GM18517 (cell line): ENCODE data around the gene JPH2.
"Not testable (repeated sequence)": the region's sequence is repeated elsewhere in the genome, so short reads cannot be mapped to it uniquely, and the experiment has no call there.

Source experiments
- ATAC-seq: cut with Tn5 transposase; IDR thresholded peaks from one replicate; pipeline ENCODE4 v1.9.1; 2021; ENCODE audit warnings: mild to moderate bottlenecking, moderate library complexity; ENCODE audit not compliant: unreplicated experiment

JPH2 gene

DNA sequence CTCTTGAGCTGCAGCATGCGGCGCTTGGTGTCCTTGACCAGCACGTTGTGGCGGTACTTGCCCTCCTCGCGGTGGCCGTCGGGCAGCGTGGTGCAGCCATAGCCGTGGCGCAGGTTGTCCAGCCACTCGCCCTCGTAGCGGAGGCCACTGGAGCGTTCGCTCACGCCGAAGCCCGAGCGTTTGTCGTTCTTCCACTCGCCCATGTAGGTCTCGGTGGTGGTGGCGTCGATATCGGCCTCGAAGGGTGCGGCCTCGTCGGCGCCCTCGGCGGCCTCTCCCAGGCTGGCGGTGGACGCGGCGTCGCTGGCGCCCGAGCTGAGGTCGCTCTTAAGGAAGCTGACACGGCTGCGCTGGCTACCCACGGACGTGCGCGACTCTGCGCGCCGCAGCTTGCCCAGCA is 27.3 kb downstream of the JPH2 start:
- ATAC-seq: no peak

DNA sequence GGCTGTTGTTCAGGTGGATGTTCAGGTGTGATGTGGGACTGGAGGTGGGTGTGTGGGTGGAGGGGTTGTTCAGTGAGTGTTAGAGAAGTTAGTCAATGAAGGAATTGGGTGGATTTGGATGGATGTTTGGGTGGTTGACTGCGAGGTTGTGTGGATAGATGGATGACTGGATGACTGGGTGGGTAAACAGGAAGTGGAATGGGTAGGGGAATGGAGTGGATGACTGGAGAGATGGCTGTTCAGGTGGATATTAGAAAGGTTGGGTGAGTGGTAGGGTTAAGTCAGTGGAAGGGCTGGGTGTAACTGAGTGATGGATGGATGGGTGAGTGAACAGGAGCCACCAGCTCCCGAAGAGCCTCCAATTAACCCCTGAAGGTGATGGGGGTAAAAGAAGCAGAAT is 27.9 kb downstream of the JPH2 start:
- ATAC-seq: no peak

DNA sequence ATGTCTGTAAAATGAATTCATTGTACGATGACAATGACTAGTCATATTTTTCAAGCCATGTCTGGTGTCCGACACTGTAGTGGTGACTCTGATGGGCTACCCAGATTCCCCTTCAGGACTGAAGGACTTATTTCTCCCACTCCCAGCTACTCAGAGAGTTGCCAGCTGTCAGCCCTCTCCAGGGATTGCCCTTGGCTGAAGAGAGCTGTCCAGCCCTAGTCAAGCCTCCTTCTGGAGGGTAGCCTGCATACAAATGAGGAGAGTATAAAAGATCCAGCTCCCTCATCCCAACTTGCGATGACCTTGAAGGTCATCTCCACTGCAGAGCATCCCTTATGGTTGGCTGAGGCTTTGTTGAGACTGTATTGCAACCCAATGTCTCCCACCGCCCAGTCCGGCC is 29.9 kb downstream of the JPH2 start:
- ATAC-seq: no peak

DNA sequence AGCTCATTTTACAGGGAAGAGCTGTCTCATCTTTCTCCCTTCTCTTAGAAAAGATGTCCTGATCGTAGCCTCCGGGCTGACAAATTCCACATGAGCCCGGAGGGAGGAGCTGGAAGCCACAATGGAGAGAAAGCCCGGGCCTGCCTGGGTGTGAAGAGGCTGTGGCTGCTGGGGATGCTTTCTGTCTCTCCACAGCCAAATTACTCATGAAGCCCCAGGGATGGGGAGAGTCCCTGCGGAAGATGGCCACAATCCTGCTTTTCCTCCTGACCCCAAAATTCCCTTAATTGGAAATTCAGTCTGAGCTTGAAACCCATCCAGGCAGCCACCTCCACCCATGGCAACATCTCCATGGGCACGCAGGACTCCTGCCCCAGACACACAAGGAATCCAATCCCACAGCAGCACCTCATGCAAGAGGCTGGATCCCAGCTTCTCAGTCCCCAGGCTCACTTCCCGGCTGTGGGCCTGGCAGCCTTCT is 32.4 kb downstream of the JPH2 start:
- no peak for ATAC-seq

DNA sequence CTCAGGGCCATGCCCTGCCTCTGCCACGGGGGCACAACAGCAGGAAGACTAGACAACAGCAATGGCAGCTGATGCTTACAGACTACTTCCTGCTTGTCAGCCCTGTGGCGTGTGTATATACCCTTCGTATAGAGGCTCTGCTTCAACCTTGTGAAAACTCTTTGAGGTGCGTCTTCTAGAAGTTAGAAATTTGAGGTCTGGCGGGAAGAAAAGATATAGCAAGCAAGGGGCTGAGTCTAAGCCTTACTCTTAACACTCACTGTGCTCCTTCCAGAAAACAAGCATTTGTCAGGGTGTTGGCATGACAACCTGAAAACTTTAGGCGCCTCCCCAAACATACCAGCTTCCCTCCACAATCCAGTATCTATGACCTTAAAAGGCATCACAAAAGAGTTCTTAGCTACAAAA is 33.3 kb downstream of the JPH2 start:
- ATAC-seq: no peak

DNA sequence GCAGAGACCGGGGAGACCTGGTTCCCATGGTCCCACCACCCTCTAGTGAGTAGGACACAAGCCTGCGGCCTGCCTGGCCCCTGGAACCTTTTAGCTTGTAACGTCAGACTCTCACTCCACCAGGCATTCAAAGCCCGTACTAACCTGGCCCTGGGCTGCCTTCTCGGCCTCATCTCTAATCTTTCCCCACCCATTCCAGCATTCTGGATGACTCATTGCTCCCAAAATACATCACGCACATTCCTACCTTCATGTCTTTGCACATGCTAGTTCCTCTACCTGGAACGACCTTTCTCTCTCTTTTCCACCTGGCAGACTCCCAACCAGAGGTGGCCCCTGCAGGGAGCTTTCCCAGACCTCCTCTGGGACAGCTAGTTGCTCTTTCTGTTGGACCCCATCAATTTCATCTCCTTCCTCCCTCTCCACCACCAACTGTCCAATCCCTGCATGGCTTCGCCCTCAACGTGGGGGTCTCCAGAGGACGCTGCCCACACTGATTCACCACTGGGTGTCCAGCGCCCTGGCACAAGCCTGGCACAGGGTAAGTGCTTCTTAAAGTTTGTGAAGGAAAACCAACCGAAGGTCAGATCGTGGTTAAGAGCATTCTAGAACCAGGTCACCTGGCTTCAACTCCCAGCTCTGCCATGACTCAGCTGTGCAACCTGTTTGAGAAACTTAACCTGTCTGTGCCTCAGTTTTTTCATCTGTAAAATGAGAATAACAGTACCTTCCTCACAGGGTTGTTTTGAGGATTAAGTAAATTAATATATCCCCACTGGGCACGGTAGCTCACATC is 35.2 kb downstream of the JPH2 start:
- no peak for ATAC-seq

DNA sequence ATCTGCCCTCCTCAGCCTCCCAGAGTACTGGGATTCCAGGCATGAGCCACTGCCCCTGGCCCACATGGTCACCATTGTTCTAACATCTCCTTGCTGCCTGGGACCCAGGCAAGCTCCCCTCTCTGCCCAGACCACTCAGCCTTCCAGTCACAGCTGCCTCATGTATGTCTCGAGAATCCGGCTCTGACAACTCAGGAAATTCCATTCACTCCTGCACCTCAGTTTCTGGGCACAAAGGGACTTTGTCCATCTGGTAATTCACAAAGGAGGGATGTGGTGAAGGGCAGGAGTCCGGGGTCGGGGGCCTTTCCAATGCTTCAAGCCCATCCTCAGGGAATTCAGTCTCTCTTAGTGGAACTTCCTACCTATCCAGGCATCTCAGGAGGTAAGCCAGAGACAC is 40.7 kb downstream of the JPH2 start:
- ATAC-seq: no peak

DNA sequence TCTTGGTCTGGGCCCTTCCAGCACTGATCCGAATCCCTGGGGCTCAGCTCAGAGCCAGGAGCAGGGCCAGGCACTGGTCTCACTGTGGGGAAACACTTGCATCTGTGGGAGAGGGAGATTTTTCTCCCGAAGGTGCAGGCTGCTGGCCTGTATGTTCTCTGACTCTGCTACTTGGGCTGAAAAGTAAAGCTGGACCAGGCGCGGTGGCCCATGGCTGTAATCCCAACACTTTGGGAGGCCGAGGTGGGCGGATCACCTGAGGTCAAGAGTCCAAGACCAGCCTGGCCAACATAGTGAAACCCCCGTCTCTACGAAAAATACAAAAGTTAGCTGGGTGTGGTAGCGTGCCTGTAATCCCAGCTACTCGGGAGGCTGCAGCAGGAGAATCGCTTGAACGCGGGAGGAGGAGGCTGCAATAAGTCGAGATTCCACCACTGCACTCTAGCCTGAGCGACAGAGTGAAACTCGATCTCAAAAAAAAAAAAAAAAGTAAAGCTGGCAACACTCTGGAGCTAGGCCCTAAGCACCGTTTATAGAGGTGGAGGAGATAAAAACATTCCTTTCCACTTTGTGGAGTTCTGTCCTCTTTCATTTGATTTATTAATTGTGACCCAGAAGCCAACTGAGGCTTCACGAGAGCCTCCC is 41.7 kb downstream of the JPH2 start:
- ATAC-seq: no peak

DNA sequence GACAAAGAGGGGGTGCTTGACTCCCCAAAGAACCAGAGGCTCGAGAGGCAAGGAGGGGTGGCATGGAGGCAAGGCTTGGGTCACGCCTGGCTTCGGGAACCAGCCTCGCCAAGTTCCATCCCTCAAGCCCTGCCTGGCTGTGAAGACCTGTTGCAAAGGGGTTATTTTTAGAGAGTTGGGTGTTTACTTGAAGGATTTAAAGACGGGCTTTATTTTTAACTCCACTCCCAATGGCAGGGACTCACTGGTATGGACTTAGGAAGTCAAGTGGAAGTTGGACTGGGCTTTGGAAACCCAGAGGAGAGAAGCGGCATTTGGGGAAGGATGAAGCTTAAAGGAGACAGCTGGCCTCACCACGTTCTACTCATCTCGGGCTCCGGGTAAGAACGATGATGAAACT is 43.1 kb downstream of the JPH2 start:
- ATAC-seq: no peak

DNA sequence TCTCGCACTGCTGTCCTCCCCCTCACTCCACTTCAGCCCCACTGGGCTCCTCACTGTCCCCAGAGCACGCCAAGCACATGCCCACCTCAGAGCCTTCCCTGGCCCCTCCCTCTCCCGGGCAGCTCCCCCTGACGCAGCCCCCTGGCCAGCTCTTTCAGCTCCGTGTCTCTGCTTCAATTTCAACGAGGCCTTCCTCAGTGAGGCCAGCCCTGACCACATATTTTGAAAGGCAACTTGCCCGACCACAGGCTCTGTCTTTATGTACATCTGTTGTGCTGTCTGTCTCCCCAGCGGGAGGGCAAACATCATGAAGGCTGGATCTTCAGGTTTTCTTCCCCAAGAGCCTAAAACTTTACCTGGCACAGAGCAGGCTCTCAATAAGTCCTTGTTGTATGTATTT is 44.6 kb downstream of the JPH2 start:
- no peak for ATAC-seq

DNA sequence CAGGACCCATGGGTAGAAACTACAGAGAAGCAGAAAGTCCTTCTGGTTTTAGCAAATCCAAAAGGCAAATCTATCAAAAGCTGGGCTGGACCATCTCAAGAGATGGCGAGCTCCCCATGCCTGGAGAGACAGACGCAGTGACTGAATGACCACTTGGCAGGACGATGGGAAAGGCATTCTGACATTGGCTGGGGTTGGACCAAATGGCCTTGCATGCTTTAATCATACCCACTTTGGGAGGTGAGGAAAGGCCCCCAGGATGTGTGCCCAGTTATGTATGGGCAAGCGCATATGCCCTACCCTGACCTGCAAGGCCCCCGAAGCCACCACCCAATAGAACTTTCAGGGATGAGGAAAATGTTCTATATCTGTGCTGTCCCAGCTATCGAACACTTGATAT is 45.1 kb downstream of the JPH2 start:
- ATAC-seq: no peak

DNA sequence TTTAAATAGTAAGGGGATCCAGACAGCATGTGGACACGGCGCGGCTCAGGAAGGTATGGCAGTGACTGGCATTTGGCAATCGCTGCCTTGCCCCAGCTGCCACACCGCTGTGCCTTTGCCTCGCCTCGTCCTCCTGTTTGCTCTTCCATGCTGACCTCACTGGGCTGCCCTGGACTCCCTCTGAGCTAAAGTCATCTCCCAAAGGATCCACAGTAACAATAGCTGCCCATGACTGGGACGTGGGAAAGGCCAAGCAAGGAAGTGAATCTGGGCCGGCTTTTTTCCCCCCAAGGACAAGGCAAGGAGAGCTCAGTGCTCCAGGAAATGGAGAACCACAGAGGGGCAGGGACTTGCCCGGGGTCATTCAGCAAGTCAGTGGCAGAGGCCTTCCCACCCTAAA is 48.1 kb downstream of the JPH2 start:
- no peak for ATAC-seq

DNA sequence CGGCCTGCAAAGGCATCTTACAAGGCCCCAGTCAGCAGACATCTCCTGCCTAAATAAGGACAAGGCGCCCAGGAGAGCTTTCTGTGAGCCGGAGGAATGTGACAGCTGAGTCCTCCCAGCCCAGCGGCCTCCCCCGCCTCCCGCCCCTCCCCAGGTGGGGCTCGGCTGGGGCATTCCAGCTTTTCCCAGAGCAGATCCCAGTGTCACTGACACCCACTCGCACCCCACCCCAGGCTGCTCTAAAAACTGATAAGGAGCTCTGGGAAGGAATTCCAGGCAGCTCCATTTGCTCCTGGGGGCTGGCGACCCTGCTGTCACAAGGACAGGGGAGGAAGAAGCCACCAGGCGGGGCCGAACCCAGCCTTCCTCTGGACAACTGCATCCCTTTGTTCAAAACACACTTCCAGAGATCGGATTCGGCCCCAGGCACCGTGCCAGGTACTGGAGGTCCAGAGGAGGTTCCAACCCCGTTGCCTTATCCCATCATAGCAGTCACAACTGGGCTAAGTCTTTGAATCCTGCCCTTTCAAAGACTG is 49.7 kb downstream of the JPH2 start:
- ATAC-seq: no peak

DNA sequence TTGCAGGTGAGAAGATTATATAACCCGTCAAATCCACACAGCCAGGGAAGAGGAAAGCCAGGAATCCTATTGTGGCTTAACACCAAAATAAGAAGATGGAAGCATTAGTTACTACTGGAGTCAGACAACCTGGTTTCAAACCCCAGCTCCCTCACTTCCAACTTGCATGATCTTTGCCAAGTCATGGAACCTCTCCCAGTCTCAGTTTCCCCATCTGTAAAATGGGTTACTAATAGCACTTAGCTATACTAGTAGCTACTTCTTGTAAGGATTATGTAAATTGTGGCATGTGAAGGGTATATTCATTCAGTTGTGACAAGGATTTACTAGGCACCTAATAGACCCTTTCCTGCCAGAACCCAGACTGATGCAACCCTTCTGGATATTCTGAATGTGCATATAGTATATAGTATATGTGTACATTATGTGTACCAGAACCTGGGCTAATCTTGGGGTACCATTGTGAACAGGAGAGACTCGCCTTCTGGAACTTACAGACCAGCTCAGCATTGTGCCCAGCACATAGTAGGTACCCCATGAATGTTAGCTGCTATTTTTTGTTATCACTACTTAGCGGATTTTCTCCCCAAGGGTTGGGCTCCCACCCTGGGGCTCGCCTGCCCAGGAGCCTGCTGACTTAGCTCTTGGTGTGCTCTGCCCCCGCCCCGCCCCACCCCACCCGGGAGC is 50.3 kb downstream of the JPH2 start:
- ATAC-seq: no peak

DNA sequence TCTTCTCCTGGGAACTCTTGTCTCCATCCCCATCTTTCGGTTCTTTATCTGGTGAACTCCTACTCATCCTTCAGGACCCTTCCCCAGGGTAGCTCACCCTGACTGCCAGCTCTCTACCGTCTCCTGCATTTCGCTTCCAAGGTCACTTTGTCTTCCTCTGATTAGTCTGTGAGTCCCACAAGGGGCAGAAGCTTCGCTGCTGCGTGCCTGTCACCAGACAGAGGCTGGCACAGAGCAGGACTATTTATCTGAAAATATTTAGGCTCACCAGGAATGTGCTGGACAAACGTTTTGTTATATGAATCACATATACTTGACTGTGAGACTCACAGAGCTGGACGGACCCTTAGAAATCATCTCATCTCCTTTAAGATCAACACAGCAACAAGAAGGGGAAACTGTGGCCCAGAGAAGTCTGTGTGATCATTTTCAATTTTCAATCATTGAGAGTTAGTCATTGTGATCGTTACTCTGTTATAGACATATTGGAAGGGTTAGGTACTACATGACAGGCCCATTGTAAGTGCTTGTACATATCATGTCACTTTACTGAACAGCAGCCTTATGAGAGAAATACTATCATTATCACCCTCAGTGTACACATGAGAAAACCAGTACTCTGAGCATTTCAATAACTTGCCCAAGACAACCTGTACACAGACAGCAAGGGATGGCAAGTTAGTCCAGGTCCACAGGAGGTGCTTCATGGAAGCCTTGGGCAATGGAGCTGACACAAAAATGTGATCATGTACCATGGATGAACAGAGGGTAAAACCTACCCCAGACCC is 51.4 kb downstream of the JPH2 start:
- no peak for ATAC-seq

DNA sequence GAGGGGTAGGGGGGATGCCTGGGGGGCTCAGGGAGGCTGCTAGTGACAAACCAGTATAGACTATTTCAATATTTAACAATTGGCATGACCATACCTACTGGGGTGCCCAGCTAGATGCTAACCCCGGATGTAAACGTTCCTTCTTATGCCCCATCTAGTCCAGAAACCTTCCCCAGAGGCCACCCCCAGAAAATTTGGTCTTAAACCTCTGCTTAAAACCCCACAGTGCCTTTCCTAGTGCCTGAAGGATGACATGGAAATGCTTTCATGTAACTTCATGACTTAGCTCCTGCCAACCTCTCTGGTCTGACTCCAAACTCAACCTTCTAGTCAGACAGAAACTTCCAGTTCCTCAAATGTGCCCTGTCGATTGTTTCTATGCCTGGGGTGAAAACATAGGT is 52.0 kb downstream of the JPH2 start:
- ATAC-seq: no peak

DNA sequence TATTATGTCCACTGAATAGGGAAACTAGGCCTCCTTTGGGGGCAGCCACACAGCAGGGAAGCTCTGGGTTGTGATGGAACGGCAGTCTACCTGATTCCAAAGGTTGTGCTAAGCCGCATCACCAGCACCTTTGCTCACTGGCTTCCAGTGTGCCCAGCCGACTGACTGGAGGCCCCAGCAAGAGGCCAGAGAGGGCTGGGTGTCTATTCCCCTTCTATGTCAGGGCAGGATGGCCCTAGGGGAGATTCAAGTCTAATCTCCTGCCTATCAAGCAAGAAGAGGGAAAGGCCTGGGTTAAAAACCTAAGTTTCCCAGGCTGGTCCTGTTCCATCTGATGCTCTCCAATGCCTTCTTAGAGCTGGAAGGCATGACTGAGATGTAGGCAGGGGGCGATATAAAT is 53.6 kb downstream of the JPH2 start:
- ATAC-seq: no peak

DNA sequence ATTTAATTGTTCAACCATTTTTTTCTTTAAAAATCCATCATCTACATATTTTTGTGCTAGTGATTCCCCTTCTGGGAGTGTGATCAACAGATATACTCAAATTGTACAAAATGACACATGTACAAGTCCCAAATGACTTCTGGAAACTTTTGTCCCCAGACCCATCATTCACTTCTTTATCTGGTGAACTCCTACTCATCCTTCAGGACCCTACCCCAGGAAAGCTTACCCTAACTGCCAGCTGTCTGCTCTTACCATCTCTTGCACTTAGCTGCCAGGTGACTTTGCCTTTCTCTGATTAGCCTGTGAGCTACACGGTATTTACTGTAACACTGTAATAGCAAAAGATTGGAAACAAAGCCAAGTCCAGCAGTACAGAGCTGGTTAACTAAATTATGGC is 55.3 kb downstream of the JPH2 start:
- no peak for ATAC-seq

DNA sequence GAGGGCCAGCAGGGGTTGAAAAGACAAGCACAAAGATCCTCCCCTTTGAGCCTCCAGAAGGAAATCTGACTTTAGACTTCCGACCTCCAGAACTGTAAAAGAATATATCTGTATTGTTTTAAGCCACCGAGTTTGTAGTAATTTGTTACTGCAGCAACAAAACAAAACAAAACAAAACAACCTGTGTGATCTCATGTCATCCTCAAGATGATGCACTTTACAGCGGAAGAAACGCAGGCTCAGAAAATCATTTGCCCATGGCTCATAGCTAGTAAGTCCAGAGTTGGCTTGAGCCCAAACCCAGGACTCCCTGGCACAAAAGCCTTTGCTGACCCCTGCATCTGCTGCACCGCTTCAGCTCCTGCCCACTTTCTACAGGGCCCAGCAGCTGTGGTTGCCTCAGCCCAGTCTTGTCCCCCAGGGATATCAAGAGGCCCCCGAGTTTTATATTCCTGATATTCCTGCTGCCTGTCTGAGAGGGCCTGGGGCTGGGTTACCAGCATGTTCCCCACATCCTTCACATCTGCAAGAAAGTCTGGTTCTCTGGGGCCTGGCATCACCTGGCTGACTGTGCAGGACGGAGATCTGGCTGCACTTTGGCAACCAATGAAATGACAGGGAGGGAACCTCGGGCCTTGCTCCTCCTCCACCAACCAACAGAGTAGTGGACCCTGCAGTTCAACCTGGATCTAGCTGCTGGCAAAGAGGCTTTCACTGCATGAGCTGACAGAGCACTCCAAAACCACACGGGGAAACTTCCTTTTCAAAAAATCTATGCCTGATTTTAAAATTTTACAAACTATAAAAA is 56.9 kb downstream of the JPH2 start:
- ATAC-seq: no peak

DNA sequence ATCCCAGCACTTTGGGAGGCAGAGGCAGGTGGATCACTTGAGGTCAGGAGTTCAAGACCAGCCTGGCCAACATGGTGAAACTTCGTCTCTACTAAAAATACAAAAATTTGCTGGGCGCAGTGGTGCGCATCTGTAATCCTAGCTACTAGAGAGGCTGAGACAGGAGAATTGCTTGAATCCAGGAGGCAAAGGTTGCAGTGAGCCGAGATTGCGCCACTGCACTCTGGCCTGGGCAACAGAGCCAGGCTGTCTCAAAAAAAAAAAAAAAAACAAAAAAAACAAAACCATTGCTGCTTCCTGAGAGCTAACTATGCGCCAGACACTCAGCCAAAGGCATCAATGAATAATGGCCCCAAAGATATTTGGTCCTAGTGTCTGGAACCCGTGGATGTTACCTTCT is 57.7 kb downstream of the JPH2 start:
- not testable (repeated sequence) for ATAC-seq
